ENCODE results near the gene DVL2.
A peak's percentile ranks its signal among the peaks of the same experiment; 100 is the strongest.

DVL2 gene

DNA sequence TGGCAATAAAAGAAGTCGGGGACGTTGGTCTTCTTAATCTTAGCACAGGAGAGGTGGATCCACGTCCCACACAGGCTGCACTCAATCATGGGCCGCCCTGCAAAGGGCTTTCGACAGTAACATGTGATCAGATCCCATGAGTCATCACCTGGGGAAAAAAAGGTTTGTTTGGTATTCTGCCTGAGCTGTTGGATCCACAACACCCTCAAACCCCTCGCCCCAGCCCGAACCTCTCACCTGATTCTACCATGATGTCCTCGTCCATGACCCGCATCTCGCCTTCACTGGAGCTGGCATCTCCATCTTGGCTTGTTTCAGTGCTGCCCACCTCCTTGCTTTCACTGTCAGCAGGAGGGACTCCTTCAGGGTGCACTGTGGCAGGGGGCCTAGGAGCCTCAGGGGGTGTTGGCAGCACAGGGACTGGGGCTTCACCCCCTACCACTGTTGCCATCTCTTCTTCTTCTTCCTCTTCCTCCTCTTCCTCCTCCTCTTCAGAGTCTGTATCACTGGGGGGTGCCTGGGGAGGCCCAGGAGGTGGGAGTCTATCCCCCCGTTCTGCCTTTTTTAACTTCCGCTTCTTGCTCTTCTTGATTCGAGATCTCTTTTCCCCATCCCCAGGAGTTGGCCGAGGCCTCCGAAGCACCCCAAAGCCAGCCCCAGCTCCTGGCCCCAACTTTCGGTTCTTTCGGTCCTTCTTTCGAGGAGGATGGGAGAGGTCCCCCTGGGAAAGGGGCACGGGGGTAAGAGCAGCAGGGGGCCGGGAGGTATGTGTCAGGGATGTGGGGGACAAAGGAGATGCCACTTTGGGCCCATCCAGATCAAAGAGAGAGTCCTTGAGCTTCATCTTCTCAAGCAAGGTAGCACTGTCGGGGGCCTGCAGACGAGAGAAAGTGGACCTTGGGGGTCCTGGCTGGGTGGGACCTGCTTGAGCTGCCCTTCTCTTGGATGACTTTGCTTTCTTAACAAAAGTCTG lies 1.7 kb upstream of the DVL2 start:
- H3K9ac ChIP-seq (ENCODE audit: low read depth, low read length), result no peak overlapping the region
- peaks cover 39% of the 10 kb centered on the region for H3K36me3 ChIP-seq (ENCODE audit: insufficient read depth, low read length)
- H3K4me3 ChIP-seq (ENCODE audit: low read length), result no peak overlapping the region
- H3K9me3 ChIP-seq (ENCODE audit: insufficient read depth, low read depth, low read length), result no peaks in the 10 kb centered on the region
- H3K27me3 ChIP-seq (ENCODE audit: insufficient read depth, low read length), result no peaks in the 10 kb centered on the region
- peaks cover 14% of the 10 kb centered on the region for H3K4me1 ChIP-seq (ENCODE audit: insufficient read depth, low read length)
- no peak overlapping the region; the same call in 1 of the 2 replicates for H3K27ac ChIP-seq (ENCODE audit: low read depth, low read length)
- WGBS, result 91% methylated on average over 22 of the region's 22 CpGs

DNA sequence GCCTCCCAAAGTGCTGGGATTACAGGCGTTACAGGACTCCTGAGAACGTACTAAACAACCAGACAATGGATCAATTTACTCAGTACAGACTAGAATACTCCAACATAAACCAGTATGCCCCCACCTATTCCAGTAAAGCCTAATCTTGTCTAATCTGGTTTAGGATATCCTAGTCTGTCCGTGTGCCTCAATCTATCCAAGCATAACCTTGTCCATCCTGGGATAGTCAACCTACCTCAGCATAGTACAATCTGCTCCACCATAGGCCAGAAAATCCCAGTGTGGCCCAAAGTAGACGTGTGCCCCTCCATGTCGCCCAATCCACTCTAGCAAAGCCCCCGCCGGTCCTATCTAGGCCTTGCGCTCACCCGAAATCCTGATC lies 625 bp downstream of the DVL2 start:
- Histone ChIP-seq H3K27ac (ENCODE audit: low read depth, low read length) (peak overlapping the region; percentile 88), H3K4me3 (ENCODE audit: low read length) (peak overlapping the region; percentile 78), H3K9ac (ENCODE audit: low read depth, low read length) (peak overlapping the region; percentile 87), H3K4me1 (ENCODE audit: insufficient read depth, low read length) (peaks cover 7% of the 10 kb centered on the region), H3K36me3 (ENCODE audit: insufficient read depth, low read length) (peaks cover 49% of the 10 kb centered on the region), H3K9me3 (ENCODE audit: insufficient read depth, low read depth, low read length) (no peaks in the 10 kb centered on the region), H3K27me3 (ENCODE audit: insufficient read depth, low read length) (no peaks in the 10 kb centered on the region)
- WGBS, result 2% methylated on average over 9 of the region's 9 CpGs

DNA sequence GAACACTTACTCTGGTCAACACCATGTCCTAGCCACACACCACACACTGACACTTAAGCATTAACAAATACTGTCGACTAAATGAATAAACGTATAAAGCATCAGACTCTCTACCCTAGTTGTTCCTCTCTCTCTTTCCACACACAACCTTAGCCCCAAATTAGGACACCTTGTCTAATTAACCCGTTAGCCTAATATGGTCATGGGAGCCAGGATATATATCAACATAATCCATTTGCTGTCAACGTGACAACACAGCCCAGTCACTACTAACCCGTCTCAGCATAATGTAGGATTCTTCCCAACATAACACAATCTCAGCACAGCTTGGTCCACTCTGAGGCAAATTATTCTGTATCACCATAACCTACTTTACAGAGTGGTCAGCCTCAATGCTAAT lies 2.2 kb downstream of the DVL2 start:
- peaks cover 3% of the 10 kb centered on the region for H3K4me1 ChIP-seq (ENCODE audit: insufficient read depth, low read length)
- no peak overlapping the region for H3K27ac ChIP-seq (ENCODE audit: low read depth, low read length)
- peak overlapping the region; percentile 4 for H3K4me3 ChIP-seq (ENCODE audit: low read length)
- H3K36me3 ChIP-seq (ENCODE audit: insufficient read depth, low read length), result peaks cover 60% of the 10 kb centered on the region
- no peaks in the 10 kb centered on the region for H3K9me3 ChIP-seq (ENCODE audit: insufficient read depth, low read depth, low read length)
- H3K27me3 ChIP-seq (ENCODE audit: insufficient read depth, low read length), result no peaks in the 10 kb centered on the region
- WGBS, result 90% methylated on average over 5 of the region's 5 CpGs
- H3K9ac ChIP-seq (ENCODE audit: low read depth, low read length), result no peak overlapping the region

DNA sequence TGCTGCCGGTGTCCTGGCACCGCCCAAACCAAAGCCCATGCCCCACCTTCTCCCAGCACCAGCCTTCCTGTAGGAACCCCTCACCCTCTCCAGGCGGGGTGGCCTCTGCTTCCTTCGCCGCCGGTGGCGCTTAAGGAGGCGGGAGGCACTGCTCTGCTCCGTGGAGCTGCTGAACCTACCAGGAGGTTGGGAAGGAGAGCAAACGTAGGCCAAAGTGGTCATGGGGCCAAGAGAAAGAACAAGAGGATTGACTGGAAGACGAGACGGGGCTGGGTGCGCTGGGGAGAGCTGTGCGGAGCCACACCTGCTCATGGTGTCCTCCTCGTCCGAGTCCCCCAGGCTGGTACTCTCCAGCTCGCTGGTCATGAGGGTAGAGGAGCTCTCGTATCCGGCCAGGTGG lies 4.8 kb downstream of the DVL2 start:
- no peaks in the 10 kb centered on the region for H3K4me1 ChIP-seq (ENCODE audit: insufficient read depth, low read length)
- 94% methylated on average over 19 of the region's 19 CpGs for WGBS
- H3K36me3 ChIP-seq (ENCODE audit: insufficient read depth, low read length), result peaks cover 61% of the 10 kb centered on the region
- H3K4me3 ChIP-seq (ENCODE audit: low read length), result no peak overlapping the region
- no peak overlapping the region for H3K27ac ChIP-seq (ENCODE audit: low read depth, low read length)
- no peak overlapping the region for H3K9ac ChIP-seq (ENCODE audit: low read depth, low read length)
- H3K9me3 ChIP-seq (ENCODE audit: insufficient read depth, low read depth, low read length), result no peaks in the 10 kb centered on the region
- H3K27me3 ChIP-seq (ENCODE audit: insufficient read depth, low read length), result no peaks in the 10 kb centered on the region

DNA sequence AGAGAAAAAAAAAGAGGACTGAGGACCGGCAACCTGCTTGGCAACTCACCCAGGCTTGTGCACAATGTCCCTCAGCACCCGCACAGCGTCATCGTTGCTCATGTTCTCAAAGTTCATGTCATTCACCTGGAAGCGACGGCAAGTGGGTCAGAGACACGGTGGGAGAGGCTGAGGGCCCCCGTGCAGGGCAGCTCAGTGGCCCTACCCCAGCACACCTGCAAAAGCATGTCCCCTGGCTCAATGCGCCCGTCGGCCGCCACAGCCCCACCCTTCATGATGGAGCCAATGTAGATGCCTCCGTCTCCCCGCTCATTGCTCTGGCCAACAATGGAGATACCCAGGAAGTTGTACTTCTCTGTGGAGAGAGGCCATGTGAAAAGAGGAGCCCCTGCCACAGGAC lies 5.4 kb downstream of the DVL2 start:
- no peak overlapping the region for H3K27ac ChIP-seq (ENCODE audit: low read depth, low read length)
- peaks cover 66% of the 10 kb centered on the region for H3K36me3 ChIP-seq (ENCODE audit: insufficient read depth, low read length)
- 97% methylated on average over 14 of the region's 14 CpGs for WGBS

GRCh38 chr17:7226721-7227710 lies 7.3 kb downstream of the DVL2 start:
- Histone ChIP-seq H3K4me3 (ENCODE audit: low read length) (no peak overlapping the region), H3K27ac (ENCODE audit: low read depth, low read length) (no peak overlapping the region), H3K4me1 (ENCODE audit: insufficient read depth, low read length) (no peaks in the 10 kb centered on the region), H3K27me3 (ENCODE audit: insufficient read depth, low read length) (no peaks in the 10 kb centered on the region), H3K36me3 (ENCODE audit: insufficient read depth, low read length) (peaks cover 85% of the 10 kb centered on the region), H3K9me3 (ENCODE audit: insufficient read depth, low read depth, low read length) (no peaks in the 10 kb centered on the region), H3K9ac (ENCODE audit: low read depth, low read length) (no peak overlapping the region)
- 95% methylated on average over 31 of the region's 31 CpGs for WGBS

More for the DNA sequence above, 5.4 kb downstream of the DVL2 start:
- no peaks in the 10 kb centered on the region for H3K9me3 ChIP-seq (ENCODE audit: insufficient read depth, low read depth, low read length)
- H3K27me3 ChIP-seq (ENCODE audit: insufficient read depth, low read length), result no peaks in the 10 kb centered on the region
- no peaks in the 10 kb centered on the region for H3K4me1 ChIP-seq (ENCODE audit: insufficient read depth, low read length)
- no peak overlapping the region for H3K4me3 ChIP-seq (ENCODE audit: low read length)
- no peak overlapping the region for H3K9ac ChIP-seq (ENCODE audit: low read depth, low read length)

GRCh38 chr17:7225711-7226331 lies 8.5 kb downstream of the DVL2 start:
- Histone ChIP-seq H3K27ac (ENCODE audit: low read depth, low read length) (no peak overlapping the region), H3K9ac (ENCODE audit: low read depth, low read length) (no peak overlapping the region), H3K27me3 (ENCODE audit: insufficient read depth, low read length) (no peaks in the 10 kb centered on the region), H3K36me3 (ENCODE audit: insufficient read depth, low read length) (peaks cover 95% of the 10 kb centered on the region), H3K4me1 (ENCODE audit: insufficient read depth, low read length) (peaks cover 3% of the 10 kb centered on the region; the same call in 1 of the 2 replicates), H3K4me3 (ENCODE audit: low read length) (no peak overlapping the region), H3K9me3 (ENCODE audit: insufficient read depth, low read depth, low read length) (no peaks in the 10 kb centered on the region)
- WGBS, result 91% methylated on average over 20 of the region's 21 CpGs

GRCh38 chr17:7224661-7225111 lies 9.6 kb downstream of the DVL2 start:
- H3K36me3 ChIP-seq (ENCODE audit: insufficient read depth, low read length), result peaks cover 85% of the 10 kb centered on the region
- no peak overlapping the region for H3K27ac ChIP-seq (ENCODE audit: low read depth, low read length)
- WGBS, result 84% methylated on average over 15 of the region's 15 CpGs
- no peaks in the 10 kb centered on the region for H3K27me3 ChIP-seq (ENCODE audit: insufficient read depth, low read length)
- H3K9ac ChIP-seq (ENCODE audit: low read depth, low read length), result no peak overlapping the region
- H3K9me3 ChIP-seq (ENCODE audit: insufficient read depth, low read depth, low read length), result no peaks in the 10 kb centered on the region
- peaks cover 6% of the 10 kb centered on the region; the same call in 1 of the 2 replicates for H3K4me1 ChIP-seq (ENCODE audit: insufficient read depth, low read length)
- H3K4me3 ChIP-seq (ENCODE audit: low read length), result no peak overlapping the region

DNA sequence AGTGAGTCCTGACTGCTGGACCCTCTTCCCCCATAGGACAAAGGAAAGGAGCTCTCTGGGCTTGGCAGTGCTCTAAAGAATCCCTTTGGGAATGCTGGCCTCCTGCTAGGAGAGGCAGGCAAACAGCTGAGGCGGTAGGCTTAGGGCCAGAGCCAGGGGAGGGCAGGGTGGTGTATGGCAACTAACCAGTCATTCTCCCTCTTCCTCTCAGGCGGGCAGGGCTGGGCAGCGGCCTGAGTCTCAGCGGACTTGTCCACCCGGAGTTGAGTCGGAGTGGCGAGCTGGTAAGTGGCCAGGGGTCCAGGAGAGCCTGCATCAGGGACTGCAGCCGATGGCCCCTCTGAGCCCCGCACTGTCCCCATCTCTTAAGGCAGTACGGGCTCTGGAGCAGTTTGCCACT lies 10.2 kb downstream of the DVL2 start:
- no peaks in the 10 kb centered on the region for H3K9me3 ChIP-seq (ENCODE audit: insufficient read depth, low read depth, low read length)
- H3K36me3 ChIP-seq (ENCODE audit: insufficient read depth, low read length), result peaks cover 80% of the 10 kb centered on the region
- no peak overlapping the region for H3K9ac ChIP-seq (ENCODE audit: low read depth, low read length)
- no peaks in the 10 kb centered on the region for H3K27me3 ChIP-seq (ENCODE audit: insufficient read depth, low read length)
- 92% methylated on average over 10 of the region's 10 CpGs for WGBS
- peaks cover 11% of the 10 kb centered on the region; the same call in 1 of the 2 replicates for H3K4me1 ChIP-seq (ENCODE audit: insufficient read depth, low read length)
- no peak overlapping the region for H3K4me3 ChIP-seq (ENCODE audit: low read length)
- peak overlapping the region; percentile 39; the same call in 1 of the 2 replicates for H3K27ac ChIP-seq (ENCODE audit: low read depth, low read length)

GRCh38 chr17:7223375-7223774 lies 10.9 kb downstream of the DVL2 start:
- Histone ChIP-seq H3K36me3 (ENCODE audit: insufficient read depth, low read length) (peaks cover 72% of the 10 kb centered on the region), H3K9ac (ENCODE audit: low read depth, low read length) (no peak overlapping the region), H3K4me1 (ENCODE audit: insufficient read depth, low read length) (peaks cover 13% of the 10 kb centered on the region; the same call in 1 of the 2 replicates), H3K4me3 (ENCODE audit: low read length) (no peak overlapping the region), H3K27ac (ENCODE audit: low read depth, low read length) (no peak overlapping the region), H3K27me3 (ENCODE audit: insufficient read depth, low read length) (no peaks in the 10 kb centered on the region), H3K9me3 (ENCODE audit: insufficient read depth, low read depth, low read length) (no peaks in the 10 kb centered on the region)
- 95% methylated on average over 4 of the region's 4 CpGs for WGBS
